ENCODE measurements around the gene MRPL58.

Gene MRPL58

DNA sequence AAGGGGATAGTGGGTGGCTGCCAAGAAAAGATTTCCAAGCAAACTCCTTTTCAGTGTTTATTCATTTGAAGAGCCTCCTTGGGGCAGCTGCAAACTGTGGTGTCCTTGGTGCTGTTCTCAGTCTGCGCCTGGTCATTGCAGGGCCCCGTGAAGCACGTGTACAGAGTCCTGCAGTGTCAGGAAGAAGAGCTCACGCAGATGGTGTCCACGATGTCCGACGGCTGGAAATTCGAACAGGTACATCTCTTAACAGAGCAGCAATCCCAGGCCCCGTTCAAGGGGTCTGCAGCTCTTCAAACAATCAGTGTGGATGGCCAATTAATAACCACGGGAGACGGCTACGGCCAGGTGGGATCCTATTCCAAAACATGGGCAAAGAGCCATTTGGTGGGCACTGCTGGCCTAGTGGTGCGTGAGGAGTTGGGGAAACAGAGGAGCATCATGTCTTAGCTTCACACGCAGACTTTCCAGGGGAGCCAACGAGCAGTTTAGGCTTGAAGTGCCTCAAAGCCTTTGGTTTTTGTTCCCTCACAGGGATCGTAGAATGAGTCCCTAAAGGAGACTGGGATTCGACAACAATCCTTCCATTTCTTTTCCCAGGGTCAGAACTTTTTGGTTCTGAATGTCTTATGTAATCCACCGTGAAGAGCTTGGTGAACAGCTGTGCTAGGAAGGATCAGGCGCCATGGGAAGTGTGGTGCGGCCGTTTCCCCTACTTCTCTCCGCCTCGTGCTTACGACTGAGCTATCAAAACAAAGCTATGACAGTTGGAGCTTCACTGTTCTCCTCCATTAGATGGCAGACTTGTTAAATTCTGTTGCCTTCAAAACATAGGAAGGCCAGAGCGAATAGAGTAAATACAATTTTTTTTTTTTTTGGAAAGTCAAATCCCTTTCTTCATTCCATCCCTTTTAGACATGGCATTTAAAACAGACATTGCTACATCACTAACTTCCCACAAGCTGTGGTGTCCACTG lies 47.2 kb downstream of the MRPL58 start:
- FAIRE-seq = peak; percentile 26
- DNase-seq (ENCODE audit: insufficient read length, low spot score) = no peak
- TF ChIP-seq TAF1 (IDR thresholded peaks at IDR 0.05; ENCODE audit: low read depth, low read length) (no peak), SPI1 (IDR thresholded peaks at IDR 0.05; ENCODE audit: low read depth, low read length) (no peak), POLR2AphosphoS5 (IDR thresholded peaks at IDR 0.05; ENCODE audit: low read depth, low read length) (no peak), POLR2A (IDR thresholded peaks at IDR 0.05; ENCODE audit: low read depth, low read length) (no peak), PAX5 (IDR thresholded peaks at IDR 0.05; ENCODE audit: insufficient read depth, low read length, severe bottlenecking) (no peak), POU2F2 (IDR thresholded peaks at IDR 0.05; ENCODE audit: low read depth, low read length) (no peak)

DNA sequence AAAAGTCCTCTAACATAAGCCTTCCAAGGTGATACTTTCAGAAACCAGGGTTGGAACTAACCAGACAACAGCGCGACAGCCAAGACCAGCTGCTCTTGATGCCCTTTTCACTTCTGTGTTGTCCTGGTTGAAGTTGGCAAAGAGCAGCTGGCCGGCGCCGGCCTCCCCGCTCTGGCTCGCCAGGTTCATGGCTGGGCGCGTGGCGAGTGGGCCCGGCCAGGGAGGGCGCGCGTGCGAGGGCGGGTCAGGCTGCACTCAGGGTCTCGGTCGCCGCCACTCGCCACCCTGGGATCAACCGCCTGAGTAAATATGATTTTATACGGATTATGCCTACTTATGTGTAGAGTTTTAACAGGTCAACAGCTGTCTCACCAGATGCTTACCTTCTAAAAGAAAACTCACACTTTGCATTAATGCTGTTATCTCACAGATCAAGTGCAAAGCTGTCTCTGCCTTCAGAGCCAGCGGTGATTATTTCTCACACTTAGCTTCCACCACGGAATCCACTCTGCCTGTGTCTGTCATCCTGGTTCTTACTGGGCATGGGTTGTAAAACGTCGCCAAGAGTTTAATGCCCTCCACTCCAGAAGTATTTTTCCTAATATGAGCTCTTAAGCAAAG lies 48.1 kb downstream of the MRPL58 start:
- no peak for FAIRE-seq

DNA sequence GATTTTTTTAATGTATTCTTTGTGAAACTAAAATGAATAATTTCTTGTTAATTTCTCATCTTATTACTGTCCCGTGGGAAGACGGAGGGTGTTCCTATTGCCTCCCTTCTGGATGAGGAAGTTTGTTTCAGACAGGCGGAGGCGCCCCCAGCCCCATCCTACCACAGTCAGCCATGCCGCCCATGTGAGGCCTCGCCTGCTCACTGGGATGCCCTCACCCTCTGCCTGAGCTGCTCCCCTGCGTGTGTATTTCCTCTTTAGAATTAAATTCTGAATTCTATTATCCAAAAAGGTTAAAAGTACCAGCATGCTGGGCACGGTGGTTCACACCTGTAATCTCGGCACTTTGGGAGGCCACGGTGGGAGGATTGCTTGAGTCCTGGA lies 48.6 kb downstream of the MRPL58 start:
- TF ChIP-seq TAF1 (IDR thresholded peaks at IDR 0.05; ENCODE audit: low read depth, low read length) = no peak
- TF ChIP-seq POU2F2 (IDR thresholded peaks at IDR 0.05; ENCODE audit: low read depth, low read length) = no peak
- no peak for TF ChIP-seq PAX5 (IDR thresholded peaks at IDR 0.05; ENCODE audit: insufficient read depth, low read length, severe bottlenecking)
- no peak for TF ChIP-seq SPI1 (IDR thresholded peaks at IDR 0.05; ENCODE audit: low read depth, low read length)
- no peak for TF ChIP-seq POLR2AphosphoS5 (IDR thresholded peaks at IDR 0.05; ENCODE audit: low read depth, low read length)
- TF ChIP-seq POLR2A (IDR thresholded peaks at IDR 0.05; ENCODE audit: low read depth, low read length) = no peak
- DNase-seq (ENCODE audit: insufficient read length, low spot score) (no peak), FAIRE-seq (no peak)

More for the DNA sequence above, 48.1 kb downstream of the MRPL58 start:
- TF ChIP-seq POU2F2 (IDR thresholded peaks at IDR 0.05; ENCODE audit: low read depth, low read length) (no peak), SPI1 (IDR thresholded peaks at IDR 0.05; ENCODE audit: low read depth, low read length) (no peak)
- DNase-seq (ENCODE audit: insufficient read length, low spot score) = no peak

DNA sequence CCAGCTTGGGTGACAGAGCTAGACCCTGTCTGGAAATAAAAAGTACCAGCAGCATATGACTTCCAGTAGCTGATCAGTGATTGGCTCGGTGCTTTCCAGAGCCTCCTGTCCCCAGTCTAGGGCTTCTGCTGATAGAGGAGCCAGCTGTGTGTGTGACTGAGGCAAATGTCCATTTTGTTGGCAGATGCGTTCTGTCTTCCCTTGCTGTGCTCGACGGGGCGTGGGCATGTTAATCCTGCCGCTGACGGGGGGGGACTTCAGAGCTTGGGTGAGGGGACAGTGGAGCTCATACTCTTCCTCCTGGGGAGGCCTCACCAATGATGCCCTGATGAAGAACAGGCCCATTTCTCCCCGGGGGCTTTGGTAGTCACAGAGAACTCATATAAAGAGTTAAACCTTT lies 49.1 kb downstream of the MRPL58 start:
- TF ChIP-seq POLR2AphosphoS5 (IDR thresholded peaks at IDR 0.05; ENCODE audit: low read depth, low read length) = no peak
- no peak for TF ChIP-seq SPI1 (IDR thresholded peaks at IDR 0.05; ENCODE audit: low read depth, low read length)
- FAIRE-seq (no peak), DNase-seq (ENCODE audit: insufficient read length, low spot score) (no peak)

DNA sequence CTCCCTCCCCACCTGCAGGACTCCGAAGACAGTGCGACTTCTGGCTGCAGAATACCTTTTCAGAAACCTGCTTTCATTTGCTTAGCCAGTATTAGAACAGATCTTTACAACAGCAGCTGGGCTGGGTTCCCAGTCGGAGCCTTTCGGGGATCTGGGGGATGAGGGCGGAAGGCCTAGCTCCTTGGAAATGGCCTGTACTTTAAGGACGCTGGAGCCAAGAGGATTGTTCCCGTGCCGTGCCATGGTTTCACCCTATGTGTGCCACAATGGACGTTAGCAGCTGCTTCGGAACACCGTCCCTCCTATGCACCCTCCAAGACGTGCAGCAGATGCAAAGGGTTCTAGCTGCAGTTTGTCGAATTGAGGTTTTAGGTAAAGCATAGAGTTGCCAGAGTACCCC lies 50.7 kb downstream of the MRPL58 start:
- DNase-seq (ENCODE audit: insufficient read length, low spot score) (no peak), FAIRE-seq (no peak)
- TF ChIP-seq PAX5 (IDR thresholded peaks at IDR 0.05; ENCODE audit: insufficient read depth, low read length, severe bottlenecking) (no peak), TAF1 (IDR thresholded peaks at IDR 0.05; ENCODE audit: low read depth, low read length) (no peak), POLR2A (IDR thresholded peaks at IDR 0.05; ENCODE audit: low read depth, low read length) (no peak), SPI1 (IDR thresholded peaks at IDR 0.05; ENCODE audit: low read depth, low read length) (no peak), POU2F2 (IDR thresholded peaks at IDR 0.05; ENCODE audit: low read depth, low read length) (no peak), POLR2AphosphoS5 (IDR thresholded peaks at IDR 0.05; ENCODE audit: low read depth, low read length) (no peak)

DNA sequence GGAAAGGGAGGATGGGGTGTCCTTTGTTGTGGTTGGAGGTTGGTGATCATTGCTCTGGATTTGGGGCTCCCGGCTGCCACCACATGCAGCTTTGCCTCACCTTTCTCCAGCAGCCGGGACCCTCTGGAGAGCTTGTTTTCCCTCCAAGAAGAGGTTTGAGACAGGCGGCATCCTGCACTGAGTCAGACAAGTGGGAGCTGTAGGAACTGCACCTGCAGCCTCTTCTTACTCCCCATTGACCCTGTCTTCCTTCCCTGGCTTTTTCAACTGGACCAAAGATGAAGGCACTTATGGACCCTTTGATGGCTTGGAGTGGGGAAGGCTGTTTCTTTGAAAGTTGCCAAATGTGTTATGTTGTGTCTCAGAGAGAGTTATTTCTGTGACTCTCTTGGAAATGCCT lies 51.2 kb downstream of the MRPL58 start:
- FAIRE-seq (no peak), DNase-seq (ENCODE audit: insufficient read length, low spot score) (no peak)
- TF ChIP-seq PAX5 (IDR thresholded peaks at IDR 0.05; ENCODE audit: insufficient read depth, low read length, severe bottlenecking) (no peak), POLR2AphosphoS5 (IDR thresholded peaks at IDR 0.05; ENCODE audit: low read depth, low read length) (no peak), POU2F2 (IDR thresholded peaks at IDR 0.05; ENCODE audit: low read depth, low read length) (no peak), TAF1 (IDR thresholded peaks at IDR 0.05; ENCODE audit: low read depth, low read length) (no peak), POLR2A (IDR thresholded peaks at IDR 0.05; ENCODE audit: low read depth, low read length) (no peak), SPI1 (IDR thresholded peaks at IDR 0.05; ENCODE audit: low read depth, low read length) (no peak)

DNA sequence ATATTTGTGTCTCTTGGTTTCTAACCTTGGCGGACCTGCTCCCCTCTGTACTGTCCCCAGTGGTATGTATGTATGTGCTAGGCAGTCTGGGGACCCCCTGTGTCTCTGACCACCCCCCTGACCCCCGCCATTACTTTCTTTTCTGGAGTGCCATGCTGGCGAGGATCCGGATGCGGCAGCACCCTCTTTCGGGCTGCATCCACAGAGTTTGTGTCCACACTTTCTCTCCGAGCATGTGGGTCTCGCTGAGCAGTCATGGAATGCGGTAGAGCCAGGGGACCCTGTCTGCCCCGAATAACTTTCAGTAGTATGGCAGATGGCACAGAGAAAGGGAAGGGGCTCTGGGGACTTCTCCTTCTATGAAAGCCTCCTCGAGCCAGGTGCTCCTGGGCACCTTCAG lies 51.6 kb downstream of the MRPL58 start:
- DNase-seq (ENCODE audit: insufficient read length, low spot score) (no peak), FAIRE-seq (no peak)
- TF ChIP-seq PAX5 (IDR thresholded peaks at IDR 0.05; ENCODE audit: insufficient read depth, low read length, severe bottlenecking) (no peak), POU2F2 (IDR thresholded peaks at IDR 0.05; ENCODE audit: low read depth, low read length) (no peak), POLR2AphosphoS5 (IDR thresholded peaks at IDR 0.05; ENCODE audit: low read depth, low read length) (no peak), POLR2A (IDR thresholded peaks at IDR 0.05; ENCODE audit: low read depth, low read length) (no peak), TAF1 (IDR thresholded peaks at IDR 0.05; ENCODE audit: low read depth, low read length) (no peak), SPI1 (IDR thresholded peaks at IDR 0.05; ENCODE audit: low read depth, low read length) (no peak)

DNA sequence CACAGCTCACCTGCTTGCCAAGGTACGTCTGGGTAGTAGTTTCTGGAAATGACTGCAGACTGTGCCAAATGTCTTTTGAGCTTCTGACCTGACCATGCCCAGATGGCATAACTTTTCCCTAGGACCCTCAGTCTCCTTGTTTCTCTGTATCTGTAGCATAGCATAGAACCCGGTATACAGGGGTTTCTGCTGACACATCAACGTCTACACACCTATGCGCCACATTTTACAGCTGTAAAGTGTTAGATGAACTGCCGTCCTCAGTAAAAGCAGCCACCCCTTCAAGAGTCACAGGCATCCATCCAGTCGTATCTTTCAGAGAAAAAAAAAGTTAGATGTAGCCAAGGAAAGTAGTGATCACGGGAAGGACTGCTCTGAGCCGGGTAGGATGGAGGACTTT lies 52.0 kb downstream of the MRPL58 start:
- TF ChIP-seq TAF1 (IDR thresholded peaks at IDR 0.05; ENCODE audit: low read depth, low read length) (no peak), SPI1 (IDR thresholded peaks at IDR 0.05; ENCODE audit: low read depth, low read length) (no peak), POLR2A (IDR thresholded peaks at IDR 0.05; ENCODE audit: low read depth, low read length) (no peak), POU2F2 (IDR thresholded peaks at IDR 0.05; ENCODE audit: low read depth, low read length) (no peak), POLR2AphosphoS5 (IDR thresholded peaks at IDR 0.05; ENCODE audit: low read depth, low read length) (no peak), PAX5 (IDR thresholded peaks at IDR 0.05; ENCODE audit: insufficient read depth, low read length, severe bottlenecking) (no peak)
- FAIRE-seq = no peak

DNA sequence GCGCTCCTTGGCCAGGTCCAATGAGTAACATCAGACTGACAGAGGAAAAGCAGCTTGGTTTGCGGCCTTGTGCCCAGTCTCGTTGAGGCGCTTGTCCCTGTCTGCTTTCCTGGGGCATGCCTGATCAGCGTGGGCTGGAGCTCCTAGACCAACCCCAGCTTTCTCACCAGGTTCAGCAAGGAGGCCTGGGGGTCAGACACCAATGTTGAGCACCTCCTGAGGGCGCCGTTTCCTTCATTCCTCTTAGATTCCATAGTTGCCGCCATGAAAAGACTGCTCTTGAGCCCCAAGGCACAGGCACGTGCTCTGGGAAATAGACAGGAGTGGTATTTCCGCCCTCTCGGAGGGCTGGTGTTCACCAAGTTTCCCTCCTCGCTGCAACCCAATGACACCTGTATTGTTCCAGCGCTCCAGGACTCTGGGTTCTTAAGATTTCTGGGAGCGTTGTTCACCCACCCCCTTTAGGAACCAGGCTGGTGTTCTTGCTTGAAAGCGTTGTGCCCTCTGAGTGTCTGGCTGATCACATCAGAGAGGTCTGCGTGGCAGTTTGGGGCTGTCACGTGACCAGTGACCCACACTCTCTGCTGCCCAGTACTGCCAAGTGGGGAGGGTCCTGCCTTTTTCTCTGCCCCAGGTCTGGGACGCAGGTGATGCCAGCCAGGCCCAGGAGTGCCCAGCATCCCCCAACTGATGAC lies 52.5 kb downstream of the MRPL58 start:
- DNase-seq (ENCODE audit: insufficient read length, low spot score) = no peak
- no peak for FAIRE-seq
- TF ChIP-seq POU2F2 (IDR thresholded peaks at IDR 0.05; ENCODE audit: low read depth, low read length) (no peak), PAX5 (IDR thresholded peaks at IDR 0.05; ENCODE audit: insufficient read depth, low read length, severe bottlenecking) (no peak), POLR2A (IDR thresholded peaks at IDR 0.05; ENCODE audit: low read depth, low read length) (no peak), POLR2AphosphoS5 (IDR thresholded peaks at IDR 0.05; ENCODE audit: low read depth, low read length) (no peak), TAF1 (IDR thresholded peaks at IDR 0.05; ENCODE audit: low read depth, low read length) (no peak), SPI1 (IDR thresholded peaks at IDR 0.05; ENCODE audit: low read depth, low read length) (no peak)

More for the DNA sequence above, 52.0 kb downstream of the MRPL58 start:
- no peak for DNase-seq (ENCODE audit: insufficient read length, low spot score)
